Activated CD4-positive, alpha-beta T cell treated with anti-CD3 and anti-CD28 coated beads, Interleukin-2, amount 10 ng/mL, durations not matched to agents 24 days and 14 days (primary cell): ENCODE measurements around the gene NRG4. TPM values are rescaled to one million over a fixed set of nuclear protein-coding genes. Genes with fewer than 3 reads are reported as not detected.
"Not testable (repeated sequence)": the region's sequence is repeated elsewhere in the genome, so short reads cannot be mapped to it uniquely, and the experiment has no call there.

Experiments
- DNase-seq: peaks from one replicate; pipeline ENCODE4 v3.0.0; 2022
- H3K27ac Mint-ChIP-seq: one replicate; pipeline ENCODE4 v1.8.0; 2022; ENCODE audit warnings: mild to moderate bottlenecking, mixed read lengths
- H3K27me3 Mint-ChIP-seq: one replicate; pipeline ENCODE4 v1.8.0; 2022; ENCODE audit warnings: mixed read lengths
- H3K36me3 Mint-ChIP-seq: one replicate; pipeline ENCODE4 v1.8.0; 2022; ENCODE audit warnings: low read depth, mild to moderate bottlenecking, mixed read lengths
- H3K4me1 Mint-ChIP-seq: one replicate; pipeline ENCODE4 v1.8.0; 2021; ENCODE audit warnings: mixed read lengths
- H3K4me3 Mint-ChIP-seq: one replicate; pipeline ENCODE4 v1.8.0; 2022; ENCODE audit warnings: mild to moderate bottlenecking, moderate library complexity, mixed read lengths
- H3K9me3 Mint-ChIP-seq: one replicate; pipeline ENCODE4 v1.8.0; 2021; ENCODE audit warnings: mixed read lengths
- intact Hi-C: fragments of 100-400 bp; cut with micrococcal nuclease; formaldehyde crosslinking; loops from one replicate; pipeline ENCODE4 v1.15.1; 2023
- total RNA-seq: library from RNA; stranded (reverse); gene quantifications from 2 replicates; pipeline ENCODE4 v1.2.3, GENCODE V29; 2022

NRG4 gene
- total RNA-seq, 1 donor from 2014 or later: not detected

- Mint-ChIP-seq H3K9me3 (no peaks in the 10 kb centered on the region), H3K27me3 (peaks cover 43% of the 10 kb centered on the region), H3K4me3 (no peak overlapping the region), H3K27ac (no peak overlapping the region), H3K36me3 (no peaks in the 10 kb centered on the region), H3K4me1 (no peaks in the 10 kb centered on the region)
- intact Hi-C loops: no loop called here
- no peak for DNase-seq
Observed at GRCh38 chr15:75981149-75981815, 30.9 kb downstream of the NRG4 start.

- DNase-seq, H3K4me3 Mint-ChIP-seq, H3K36me3 Mint-ChIP-seq, H3K27ac Mint-ChIP-seq, intact Hi-C loops, H3K4me1 Mint-ChIP-seq, H3K9me3 Mint-ChIP-seq: not testable (repeated sequence)
- peaks cover 60% of the 10 kb centered on the region for H3K27me3 Mint-ChIP-seq
Observed at GRCh38 chr15:75976766-75977165, 35.5 kb downstream of the NRG4 start.

GRCh38 chr15:75966073-75966472, 46.2 kb downstream of the NRG4 start:
- DNase-seq: no peak
- H3K27ac Mint-ChIP-seq: no peak overlapping the region
- H3K36me3 Mint-ChIP-seq: no peaks in the 10 kb centered on the region
- no peaks in the 10 kb centered on the region for H3K4me1 Mint-ChIP-seq
- H3K9me3 Mint-ChIP-seq: no peaks in the 10 kb centered on the region
- intact Hi-C loops: no loop called here
- peaks cover 10% of the 10 kb centered on the region for H3K27me3 Mint-ChIP-seq
- H3K4me3 Mint-ChIP-seq: no peak overlapping the region

GRCh38 chr15:75961331-75961730, 50.9 kb downstream of the NRG4 start:
- intact Hi-C loops: no loop called here
- Mint-ChIP-seq H3K4me3 (no peak overlapping the region), H3K9me3 (no peaks in the 10 kb centered on the region), H3K27me3 (peaks cover 29% of the 10 kb centered on the region), H3K36me3 (no peaks in the 10 kb centered on the region), H3K4me1 (no peaks in the 10 kb centered on the region), H3K27ac (no peak overlapping the region)
- no peak for DNase-seq

- Mint-ChIP-seq H3K27ac (no peak overlapping the region), H3K36me3 (no peaks in the 10 kb centered on the region), H3K4me1 (no peaks in the 10 kb centered on the region), H3K9me3 (no peaks in the 10 kb centered on the region), H3K27me3 (peaks cover 56% of the 10 kb centered on the region), H3K4me3 (no peak overlapping the region)
- intact Hi-C loops: no loop called here
- DNase-seq: no peak
Observed at GRCh38 chr15:75955720-75956119, 56.5 kb downstream of the NRG4 start.

GRCh38 chr15:75952525-75952924, 59.7 kb downstream of the NRG4 start:
- no peaks in the 10 kb centered on the region for H3K9me3 Mint-ChIP-seq
- intact Hi-C loops: no loop called here
- no peak overlapping the region for H3K4me3 Mint-ChIP-seq
- H3K27me3 Mint-ChIP-seq: peaks cover 59% of the 10 kb centered on the region
- no peak for DNase-seq
- H3K36me3 Mint-ChIP-seq: no peaks in the 10 kb centered on the region
- no peaks in the 10 kb centered on the region for H3K4me1 Mint-ChIP-seq
- no peak overlapping the region for H3K27ac Mint-ChIP-seq

GRCh38 chr15:75948761-75949296, 63.4 kb downstream of the NRG4 start:
- Mint-ChIP-seq H3K4me1 (peaks cover 2% of the 10 kb centered on the region), H3K27me3 (peaks cover 40% of the 10 kb centered on the region), H3K9me3 (no peaks in the 10 kb centered on the region), H3K4me3 (no peak overlapping the region), H3K27ac (no peak overlapping the region), H3K36me3 (no peaks in the 10 kb centered on the region)
- no peak for DNase-seq
- intact Hi-C loops: no loop called here

GRCh38 chr15:75947092-75947491, 65.1 kb downstream of the NRG4 start:
- Mint-ChIP-seq H3K27ac (no peak overlapping the region), H3K27me3 (peaks cover 36% of the 10 kb centered on the region), H3K9me3 (no peaks in the 10 kb centered on the region), H3K4me3 (no peak overlapping the region), H3K4me1 (peaks cover 2% of the 10 kb centered on the region), H3K36me3 (no peaks in the 10 kb centered on the region)
- intact Hi-C loops: no loop called here
- DNase-seq: no peak

GRCh38 chr15:75945953-75946352, 66.3 kb downstream of the NRG4 start:
- no peak for DNase-seq
- intact Hi-C loops: no loop called here
- peaks cover 2% of the 10 kb centered on the region for H3K4me1 Mint-ChIP-seq
- no peak overlapping the region for H3K27ac Mint-ChIP-seq
- H3K9me3 Mint-ChIP-seq: no peaks in the 10 kb centered on the region
- H3K27me3 Mint-ChIP-seq: peaks cover 28% of the 10 kb centered on the region
- peaks cover 2% of the 10 kb centered on the region for H3K36me3 Mint-ChIP-seq
- H3K4me3 Mint-ChIP-seq: no peak overlapping the region

GRCh38 chr15:75943713-75944215, 68.5 kb downstream of the NRG4 start:
- Mint-ChIP-seq H3K4me3 (no peak overlapping the region), H3K36me3 (peaks cover 8% of the 10 kb centered on the region), H3K4me1 (peaks cover 2% of the 10 kb centered on the region), H3K9me3 (no peaks in the 10 kb centered on the region), H3K27ac (no peak overlapping the region), H3K27me3 (peaks cover 18% of the 10 kb centered on the region)
- intact Hi-C loops: no loop called here
- no peak for DNase-seq

GRCh38 chr15:75943246-75943645, 69.0 kb downstream of the NRG4 start:
- Mint-ChIP-seq H3K4me3 (no peak overlapping the region), H3K9me3 (no peaks in the 10 kb centered on the region), H3K4me1 (peaks cover 2% of the 10 kb centered on the region), H3K27ac (no peak overlapping the region), H3K27me3 (peaks cover 18% of the 10 kb centered on the region), H3K36me3 (peaks cover 13% of the 10 kb centered on the region)
- no peak for DNase-seq
- intact Hi-C loops: no loop called here

GRCh38 chr15:75942464-75942863, 69.8 kb downstream of the NRG4 start:
- Mint-ChIP-seq H3K27ac (no peak overlapping the region), H3K4me3 (no peak overlapping the region), H3K27me3 (peaks cover 13% of the 10 kb centered on the region), H3K9me3 (no peaks in the 10 kb centered on the region), H3K36me3 (peaks cover 21% of the 10 kb centered on the region), H3K4me1 (peaks cover 2% of the 10 kb centered on the region)
- intact Hi-C loops: no loop called here
- DNase-seq: no peak

- peaks cover 44% of the 10 kb centered on the region for H3K36me3 Mint-ChIP-seq
Observed at GRCh38 chr15:75930866-75931265, 81.4 kb downstream of the NRG4 start.

GRCh38 chr15:75929799-75930565, 82.2 kb downstream of the NRG4 start:
- no peak for DNase-seq
- intact Hi-C loops: loop anchor here (10.0 kb wide), 1 partner anchor 125 kb away; no protein-coding TSS in a partner anchor
- Mint-ChIP-seq H3K27me3 (no peaks in the 10 kb centered on the region), H3K4me1 (peaks cover 26% of the 10 kb centered on the region), H3K9me3 (no peaks in the 10 kb centered on the region), H3K4me3 (no peak overlapping the region), H3K27ac (no peak overlapping the region), H3K36me3 (peaks cover 42% of the 10 kb centered on the region)

More at GRCh38 chr15:75930866-75931265, 81.4 kb downstream of the NRG4 start:
- Mint-ChIP-seq H3K4me3 (no peak overlapping the region), H3K9me3 (no peaks in the 10 kb centered on the region), H3K4me1 (peaks cover 24% of the 10 kb centered on the region), H3K27me3 (no peaks in the 10 kb centered on the region), H3K27ac (no peak overlapping the region)
- no peak for DNase-seq
- intact Hi-C loops: no loop called here
